KOPT-K1 (cell line): ENCODE measurements around the gene UTP11.

ENCODE experiments used
- H3K27ac ChIP-seq: fragments of 200-600 bp; sonication (generic); 2 replicates; pipeline ENCODE4 v1.5.1; 2016; ENCODE audit warnings: antibody characterized with exemption, mild to moderate bottlenecking, low read depth, low read length; ENCODE audit not compliant: poor library complexity, severe bottlenecking
- H3K36me3 ChIP-seq: fragments of 200-600 bp; sonication (generic); 2 replicates; pipeline ENCODE4 v1.5.1; 2017; ENCODE audit warnings: antibody characterized with exemption, mild to moderate bottlenecking, low read length, moderate library complexity; ENCODE audit not compliant: insufficient read depth
- H3K9me3 ChIP-seq: fragments of 200-600 bp; sonication (generic); 2 replicates; pipeline ENCODE4 v1.5.1; 2017; ENCODE audit warnings: antibody characterized with exemption, low read length, mild to moderate bottlenecking; ENCODE audit not compliant: insufficient read depth, poor library complexity, severe bottlenecking

Gene UTP11

DNA sequence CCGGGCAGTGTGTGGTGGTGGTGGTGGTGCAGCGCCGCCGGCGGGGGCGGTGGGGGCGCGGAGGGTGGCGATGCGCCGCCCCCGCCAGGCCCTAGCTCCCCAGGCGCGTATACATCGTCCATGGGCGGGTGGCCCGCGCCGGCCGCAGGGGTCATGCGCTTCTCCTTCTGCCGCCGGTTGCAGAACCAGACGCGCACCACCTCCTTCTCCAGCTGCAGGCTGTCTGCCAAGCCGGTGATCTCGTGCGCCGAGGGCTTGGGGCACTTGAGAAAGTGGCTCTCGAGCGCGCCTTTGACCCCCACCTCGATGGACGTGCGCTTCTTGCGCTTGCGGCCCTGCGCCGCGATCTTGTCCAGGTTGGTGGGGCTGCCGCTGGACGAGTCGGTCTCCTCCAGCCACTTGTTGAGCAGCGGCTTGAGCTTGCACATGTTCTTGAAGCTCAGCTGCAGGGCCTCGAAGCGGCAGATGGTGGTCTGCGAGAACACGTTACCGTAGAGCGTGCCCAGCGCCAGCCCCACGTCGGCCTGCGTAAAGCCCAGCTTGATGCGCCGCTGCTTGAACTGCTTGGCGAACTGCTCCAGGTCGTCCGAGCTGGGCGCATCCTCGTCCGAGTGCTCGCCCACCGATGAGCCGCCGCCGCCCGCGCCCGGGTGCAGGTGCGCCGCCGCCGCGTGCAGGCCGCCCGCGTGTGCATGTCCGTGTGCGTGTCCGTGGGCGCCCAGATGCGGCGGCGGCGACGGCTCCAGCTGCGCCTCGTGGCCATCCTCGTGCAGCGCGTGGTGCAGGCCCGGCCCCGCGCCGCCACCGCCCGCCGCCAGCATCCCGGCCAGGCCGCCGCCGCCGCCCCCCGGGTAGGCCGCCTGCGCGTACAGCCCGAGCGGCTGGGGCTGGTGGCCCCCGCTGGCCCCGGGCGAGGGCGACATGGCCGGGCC, 33.1 kb downstream of the UTP11 start:
- Histone ChIP-seq H3K27ac (no peak overlapping the region), H3K36me3 (no peaks in the 10 kb centered on the region), H3K9me3 (no peaks in the 10 kb centered on the region)

DNA sequence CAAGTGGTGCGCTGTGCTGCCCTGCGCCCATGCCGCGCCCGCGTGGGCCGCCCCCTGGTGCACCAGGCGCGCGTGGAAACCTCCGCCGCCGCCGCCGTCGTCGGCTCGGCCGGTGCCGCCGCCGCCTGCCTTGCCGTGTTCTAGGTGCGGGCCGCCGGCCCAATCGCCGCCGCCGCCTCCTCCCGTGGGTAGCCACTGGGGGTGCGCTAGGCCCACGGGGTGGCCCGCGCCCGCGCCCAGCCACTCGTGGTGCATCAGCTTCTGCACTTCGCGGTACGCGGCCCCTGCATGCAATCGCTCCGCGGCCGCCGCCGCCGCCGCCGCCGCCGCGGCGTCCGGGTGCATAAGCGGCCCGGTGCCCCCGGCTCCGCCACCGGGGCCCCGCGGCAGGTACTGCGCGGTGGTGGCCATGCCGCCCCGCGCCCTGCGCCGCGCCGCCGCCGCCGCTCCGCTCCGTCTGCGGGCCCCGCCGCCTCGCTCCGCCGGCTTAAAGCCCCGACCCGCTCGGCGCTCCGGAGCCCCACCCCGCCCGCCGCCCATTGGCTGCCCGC, 33.9 kb downstream of the UTP11 start, which contains the start of gene POU3F1:
TSS of gene POU3F1 (minus strand) at position 461 of the 551 bp plus-strand sequence. CDS start at position 411, 50 bp downstream.
- Histone ChIP-seq H3K27ac (no peak within 1 kb of the TSS), H3K36me3 (no peaks in the 10 kb centered on the region), H3K9me3 (no peaks in the 10 kb centered on the region)

DNA sequence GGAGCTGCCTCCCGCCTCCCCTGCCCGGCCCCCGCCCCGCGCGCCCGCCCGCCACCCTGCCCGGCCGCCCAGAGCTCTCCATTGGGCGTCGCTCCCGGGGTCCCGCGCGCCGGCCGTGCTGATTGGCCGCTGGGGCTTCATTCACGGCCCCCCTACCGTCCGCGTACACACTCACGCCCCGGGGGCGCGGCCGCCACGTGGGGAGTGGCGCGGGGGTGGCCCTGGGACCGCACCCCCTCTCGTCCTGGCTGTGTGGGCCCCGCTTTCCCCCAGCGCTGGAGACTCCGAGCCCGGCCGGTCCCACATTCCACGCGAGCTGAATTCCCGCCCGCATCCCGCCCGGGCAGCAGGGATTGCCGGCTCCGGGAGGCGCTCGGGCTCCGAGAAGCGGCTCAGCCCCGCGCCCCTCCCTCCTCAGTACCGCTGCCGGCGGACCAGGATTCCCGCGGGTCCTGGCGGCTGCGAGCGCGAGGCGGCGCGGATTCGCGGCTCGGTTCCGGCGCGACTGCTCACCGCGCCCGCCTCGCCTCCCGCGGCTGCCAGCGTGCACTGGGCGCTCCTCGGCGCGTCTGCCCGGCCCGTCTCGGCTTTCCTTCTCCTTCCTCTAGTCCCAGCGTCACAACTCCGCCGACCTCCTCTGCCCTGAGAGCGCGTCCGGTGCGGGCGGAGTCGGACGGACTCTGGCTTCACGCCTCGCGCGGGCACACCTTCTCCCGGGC, 34.5 kb downstream of the UTP11 start:
- no peaks in the 10 kb centered on the region for H3K36me3 ChIP-seq
- no peak overlapping the region for H3K27ac ChIP-seq
- no peaks in the 10 kb centered on the region for H3K9me3 ChIP-seq

DNA sequence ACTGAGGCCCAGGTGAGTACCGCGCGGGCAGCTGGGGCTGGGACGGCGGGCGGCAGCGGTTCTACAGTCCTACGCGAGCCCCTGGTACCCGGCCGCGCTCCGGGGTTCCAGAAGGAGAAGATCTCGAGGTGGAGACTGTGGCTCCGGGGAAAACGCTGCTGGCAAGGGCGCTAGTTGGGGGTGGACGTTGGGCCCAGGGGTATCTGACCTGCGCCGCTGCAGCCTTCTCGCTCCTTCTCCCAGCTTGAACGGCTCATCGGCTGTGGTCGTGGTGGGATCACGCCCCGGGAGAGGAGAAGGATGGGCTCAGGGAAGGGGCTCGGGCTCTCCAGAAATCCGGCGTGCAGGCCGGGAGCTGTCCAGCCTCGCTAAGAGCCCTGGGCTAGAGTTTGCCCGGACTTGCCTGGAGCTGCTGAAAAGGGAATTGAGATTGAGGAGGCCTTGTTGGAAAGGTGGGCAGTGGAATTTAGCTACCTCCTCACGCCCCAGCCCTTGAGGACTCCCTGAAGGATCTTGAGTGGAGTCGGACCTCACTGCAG, 35.1 kb downstream of the UTP11 start:
- no peak overlapping the region for H3K27ac ChIP-seq
- H3K36me3 ChIP-seq = no peaks in the 10 kb centered on the region
- no peaks in the 10 kb centered on the region for H3K9me3 ChIP-seq

GRCh38 chr1:38050397-38051078, 38.0 kb downstream of the UTP11 start:
- H3K9me3 ChIP-seq = no peaks in the 10 kb centered on the region
- no peak overlapping the region for H3K27ac ChIP-seq
- H3K36me3 ChIP-seq = no peaks in the 10 kb centered on the region

DNA sequence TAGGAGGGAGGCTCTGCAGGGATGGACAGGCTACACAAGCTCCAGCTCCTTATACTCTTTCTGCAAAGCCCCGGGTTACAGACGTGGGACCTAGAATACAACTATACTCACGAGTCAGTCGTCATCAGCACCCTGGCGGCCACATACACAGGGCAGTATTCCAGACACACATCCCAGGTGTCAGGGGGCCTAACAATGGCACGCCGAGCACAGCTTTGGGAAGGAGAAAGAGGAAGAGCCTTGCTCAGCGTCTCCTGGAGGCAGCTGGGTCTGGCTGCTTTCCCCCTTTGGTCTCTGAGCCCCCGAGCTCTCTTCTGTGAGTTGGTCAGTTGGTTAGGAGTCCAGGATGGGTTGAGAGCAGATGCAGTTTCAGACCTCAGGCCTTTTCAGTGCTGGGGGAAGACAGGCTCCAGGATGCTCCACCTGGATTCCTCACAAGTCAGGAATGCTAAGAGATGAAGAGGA, 38.6 kb downstream of the UTP11 start:
- Histone ChIP-seq H3K9me3 (no peaks in the 10 kb centered on the region), H3K36me3 (no peaks in the 10 kb centered on the region), H3K27ac (no peak overlapping the region)

DNA sequence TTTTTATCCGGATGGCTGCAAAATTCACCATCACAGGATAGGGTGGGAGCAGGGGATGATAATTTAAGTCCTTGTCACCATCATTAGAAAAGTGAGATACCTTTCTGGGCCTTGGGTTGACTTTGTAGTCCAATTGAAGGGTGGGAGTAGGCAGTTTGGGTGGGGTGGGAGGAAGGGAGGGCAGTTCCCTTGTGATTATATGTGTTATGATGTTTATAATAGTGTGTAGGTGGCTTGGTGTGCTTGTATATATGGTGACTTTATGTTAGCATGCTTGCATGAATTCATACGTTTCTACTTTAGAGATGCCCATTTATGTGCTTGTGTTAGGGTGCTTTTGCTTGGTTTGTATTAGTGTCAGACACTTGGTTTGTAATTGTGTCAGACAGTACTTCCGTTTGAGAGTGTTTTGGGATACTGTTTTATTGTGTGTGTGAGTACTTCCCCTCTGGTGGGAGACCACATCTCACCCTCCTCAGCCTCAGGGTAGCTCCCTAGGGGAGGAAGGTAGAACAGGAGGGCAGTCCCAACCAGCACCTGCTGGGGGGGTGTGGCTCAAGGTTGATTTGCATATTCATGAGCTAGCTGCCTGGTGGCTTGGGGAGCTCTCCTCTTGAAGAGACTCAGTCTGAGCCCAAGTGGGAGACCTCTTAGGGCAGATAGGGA, 40.3 kb downstream of the UTP11 start:
- no peaks in the 10 kb centered on the region for H3K9me3 ChIP-seq
- H3K27ac ChIP-seq = no peak overlapping the region

DNA sequence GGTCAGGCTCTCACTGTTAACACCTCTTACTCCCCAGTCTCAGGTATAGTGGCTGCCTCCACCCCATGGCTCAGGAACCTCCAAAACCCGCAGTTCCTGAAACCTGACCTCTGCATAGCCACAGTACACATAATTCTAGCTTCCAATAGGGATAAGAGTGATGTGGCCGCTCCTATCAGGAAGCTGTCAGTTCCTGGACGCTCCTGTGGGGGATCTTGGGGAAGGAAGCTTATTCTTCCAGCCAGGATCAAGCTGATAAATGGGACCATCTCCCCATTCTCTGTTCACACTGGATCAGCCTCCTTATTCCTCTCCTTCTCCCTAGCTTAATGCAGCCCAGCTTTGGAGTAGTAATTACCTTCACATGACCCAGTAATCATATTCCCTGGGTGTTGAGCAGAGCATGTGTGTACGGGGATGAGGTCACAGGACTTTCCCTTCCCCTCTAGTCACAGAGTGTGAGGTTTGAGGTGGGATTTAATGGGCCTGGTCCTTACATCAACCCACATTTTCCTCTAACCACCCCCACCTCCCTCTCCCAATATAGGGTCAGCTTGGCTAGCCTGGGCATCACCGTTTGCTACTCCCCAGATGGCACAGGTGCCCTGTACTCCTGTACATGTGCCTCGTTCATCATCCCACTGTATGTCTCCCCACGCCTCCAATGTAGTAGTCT, 41.0 kb downstream of the UTP11 start:
- no peaks in the 10 kb centered on the region for H3K9me3 ChIP-seq
- H3K27ac ChIP-seq = no peak overlapping the region
- no peaks in the 10 kb centered on the region for H3K36me3 ChIP-seq

More for the DNA sequence above, 40.3 kb downstream of the UTP11 start:
- H3K36me3 ChIP-seq = no peaks in the 10 kb centered on the region

DNA sequence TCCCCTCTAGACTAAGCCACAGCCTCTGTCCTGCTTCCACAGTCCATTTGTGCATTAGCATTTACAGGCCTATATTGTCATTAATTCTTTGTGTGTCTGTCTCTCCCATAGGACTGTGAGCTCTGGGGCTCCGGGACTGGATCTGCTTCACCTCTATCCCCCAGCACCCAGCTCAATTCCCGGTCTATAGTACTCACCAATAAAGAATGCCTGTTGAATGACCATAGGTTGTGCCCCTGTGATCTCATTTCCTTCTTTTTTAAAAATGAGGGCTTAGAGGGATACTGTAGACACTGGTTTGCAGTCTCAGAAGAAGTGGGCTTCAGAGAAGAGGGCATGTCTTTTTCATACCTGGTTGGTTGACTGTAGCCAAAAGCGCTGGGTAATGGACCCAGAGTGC, 42.9 kb downstream of the UTP11 start:
- H3K9me3 ChIP-seq = no peaks in the 10 kb centered on the region
- H3K36me3 ChIP-seq = no peaks in the 10 kb centered on the region
- no peak overlapping the region for H3K27ac ChIP-seq

- H3K36me3 ChIP-seq = no peaks in the 10 kb centered on the region
- no peak overlapping the region for H3K27ac ChIP-seq
- no peaks in the 10 kb centered on the region for H3K9me3 ChIP-seq
These were observed 43.4 kb downstream of the UTP11 start for GRCh38 chr1:38055965-38056364.

- H3K36me3 ChIP-seq = no peaks in the 10 kb centered on the region
- no peaks in the 10 kb centered on the region for H3K9me3 ChIP-seq
- H3K27ac ChIP-seq = no peak overlapping the region
These were observed 47.2 kb downstream of the UTP11 start for GRCh38 chr1:38059635-38060250.

DNA sequence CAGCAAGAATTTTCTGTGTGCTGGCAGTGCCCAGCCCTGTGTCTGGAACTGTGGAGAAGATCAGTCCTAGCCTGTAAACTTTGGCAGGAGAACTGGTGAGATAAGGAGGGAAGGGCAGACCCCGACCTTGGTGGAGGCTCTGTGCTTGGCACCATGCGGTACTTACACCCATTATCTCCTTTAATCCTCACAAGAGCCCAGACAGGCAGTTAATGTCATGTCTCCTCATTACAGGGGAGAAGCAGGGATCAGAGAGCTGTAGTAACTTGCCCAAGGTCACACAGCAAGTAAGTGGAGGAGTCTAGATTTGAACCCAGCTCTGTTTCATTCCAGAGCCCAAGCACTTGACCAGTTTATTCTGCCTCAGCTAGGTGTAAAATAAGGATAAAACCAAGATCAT, 48.0 kb downstream of the UTP11 start:
- Histone ChIP-seq H3K27ac (no peak overlapping the region), H3K36me3 (no peaks in the 10 kb centered on the region), H3K9me3 (no peaks in the 10 kb centered on the region)

DNA sequence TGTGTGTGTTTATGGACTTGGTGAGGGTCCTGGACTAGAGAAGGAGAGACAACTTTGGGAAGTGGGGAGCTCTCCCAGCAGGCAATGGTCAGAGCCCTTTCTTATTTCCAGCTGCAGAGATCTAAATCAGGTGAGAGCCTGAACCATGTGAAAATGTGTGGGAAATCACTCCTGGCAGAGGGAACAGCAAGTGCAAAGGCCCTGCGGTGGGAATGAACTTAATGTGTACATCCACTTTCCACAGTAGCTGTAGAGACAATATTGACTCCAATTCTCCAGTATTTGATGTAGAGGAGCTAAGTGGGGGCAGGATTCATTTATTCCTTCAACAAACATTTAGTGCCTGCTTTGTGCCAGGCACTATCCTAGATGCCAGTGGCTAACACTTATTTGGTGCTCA, 48.8 kb downstream of the UTP11 start:
- Histone ChIP-seq H3K36me3 (no peaks in the 10 kb centered on the region), H3K9me3 (no peaks in the 10 kb centered on the region), H3K27ac (no peak overlapping the region)
